Measurements from ENCODE around the gene CREB3L1.

DNA sequence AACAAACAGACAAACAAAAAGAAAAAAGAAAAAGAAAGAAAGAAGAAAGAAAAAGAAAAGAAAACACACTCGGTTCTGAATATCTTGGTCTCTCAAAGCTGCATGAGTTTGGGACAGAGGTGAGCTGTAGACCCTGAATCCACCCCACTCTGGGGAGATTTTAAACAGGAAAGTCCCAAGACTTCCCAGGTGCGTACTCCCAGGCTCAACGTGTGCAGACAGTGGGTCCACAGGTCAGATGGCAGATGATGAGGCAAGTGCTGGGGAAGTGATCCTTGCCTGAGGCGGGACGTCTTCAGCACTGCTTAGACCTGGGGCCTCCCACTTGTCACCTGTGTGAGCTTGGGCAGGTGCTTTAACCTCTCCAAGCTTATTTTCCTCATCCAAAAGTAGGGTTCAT is 9.3 kb downstream of the CREB3L1 start:
- TF ChIP-seq, protein P1, sequence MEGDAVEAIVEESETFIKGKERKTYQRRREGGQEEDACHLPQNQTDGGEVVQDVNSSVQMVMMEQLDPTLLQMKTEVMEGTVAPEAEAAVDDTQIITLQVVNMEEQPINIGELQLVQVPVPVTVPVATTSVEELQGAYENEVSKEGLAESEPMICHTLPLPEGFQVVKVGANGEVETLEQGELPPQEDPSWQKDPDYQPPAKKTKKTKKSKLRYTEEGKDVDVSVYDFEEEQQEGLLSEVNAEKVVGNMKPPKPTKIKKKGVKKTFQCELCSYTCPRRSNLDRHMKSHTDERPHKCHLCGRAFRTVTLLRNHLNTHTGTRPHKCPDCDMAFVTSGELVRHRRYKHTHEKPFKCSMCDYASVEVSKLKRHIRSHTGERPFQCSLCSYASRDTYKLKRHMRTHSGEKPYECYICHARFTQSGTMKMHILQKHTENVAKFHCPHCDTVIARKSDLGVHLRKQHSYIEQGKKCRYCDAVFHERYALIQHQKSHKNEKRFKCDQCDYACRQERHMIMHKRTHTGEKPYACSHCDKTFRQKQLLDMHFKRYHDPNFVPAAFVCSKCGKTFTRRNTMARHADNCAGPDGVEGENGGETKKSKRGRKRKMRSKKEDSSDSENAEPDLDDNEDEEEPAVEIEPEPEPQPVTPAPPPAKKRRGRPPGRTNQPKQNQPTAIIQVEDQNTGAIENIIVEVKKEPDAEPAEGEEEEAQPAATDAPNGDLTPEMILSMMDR (IDR thresholded peaks at IDR 0.05 in 8 of 11, conservative IDR thresholded peaks at IDR 0.05 in 3 of 11), result no peak
- no peak for TF ChIP-seq POLR2A (IDR thresholded peaks at IDR 0.05)
